ENCODE data around the gene AP1S1. TPM values are rescaled to one million over a fixed set of nuclear protein-coding genes. Genes with fewer than 3 reads are reported as not detected.

AP1S1 gene
- total and polyA plus RNA-seq, 9 of the 15 experiments (the other 6 are each of a cell fraction or from before 2014, with no cell fraction given), result 4.4 to 149 (median 89.4) TPM

GRCh38 chr7:101133621-101134398 is 20.5 kb upstream of the AP1S1 start (continued):
- TF ChIP-seq, protein P1, sequence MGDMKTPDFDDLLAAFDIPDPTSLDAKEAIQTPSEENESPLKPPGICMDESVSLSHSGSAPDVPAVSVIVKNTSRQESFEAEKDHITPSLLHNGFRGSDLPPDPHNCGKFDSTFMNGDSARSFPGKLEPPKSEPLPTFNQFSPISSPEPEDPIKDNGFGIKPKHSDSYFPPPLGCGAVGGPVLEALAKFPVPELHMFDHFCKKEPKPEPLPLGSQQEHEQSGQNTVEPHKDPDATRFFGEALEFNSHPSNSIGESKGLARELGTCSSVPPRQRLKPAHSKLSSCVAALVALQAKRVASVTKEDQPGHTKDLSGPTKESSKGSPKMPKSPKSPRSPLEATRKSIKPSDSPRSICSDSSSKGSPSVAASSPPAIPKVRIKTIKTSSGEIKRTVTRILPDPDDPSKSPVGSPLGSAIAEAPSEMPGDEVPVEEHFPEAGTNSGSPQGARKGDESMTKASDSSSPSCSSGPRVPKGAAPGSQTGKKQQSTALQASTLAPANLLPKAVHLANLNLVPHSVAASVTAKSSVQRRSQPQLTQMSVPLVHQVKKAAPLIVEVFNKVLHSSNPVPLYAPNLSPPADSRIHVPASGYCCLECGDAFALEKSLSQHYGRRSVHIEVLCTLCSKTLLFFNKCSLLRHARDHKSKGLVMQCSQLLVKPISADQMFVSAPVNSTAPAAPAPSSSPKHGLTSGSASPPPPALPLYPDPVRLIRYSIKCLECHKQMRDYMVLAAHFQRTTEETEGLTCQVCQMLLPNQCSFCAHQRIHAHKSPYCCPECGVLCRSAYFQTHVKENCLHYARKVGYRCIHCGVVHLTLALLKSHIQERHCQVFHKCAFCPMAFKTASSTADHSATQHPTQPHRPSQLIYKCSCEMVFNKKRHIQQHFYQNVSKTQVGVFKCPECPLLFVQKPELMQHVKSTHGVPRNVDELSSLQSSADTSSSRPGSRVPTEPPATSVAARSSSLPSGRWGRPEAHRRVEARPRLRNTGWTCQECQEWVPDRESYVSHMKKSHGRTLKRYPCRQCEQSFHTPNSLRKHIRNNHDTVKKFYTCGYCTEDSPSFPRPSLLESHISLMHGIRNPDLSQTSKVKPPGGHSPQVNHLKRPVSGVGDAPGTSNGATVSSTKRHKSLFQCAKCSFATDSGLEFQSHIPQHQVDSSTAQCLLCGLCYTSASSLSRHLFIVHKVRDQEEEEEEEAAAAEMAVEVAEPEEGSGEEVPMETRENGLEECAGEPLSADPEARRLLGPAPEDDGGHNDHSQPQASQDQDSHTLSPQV (IDR thresholded peaks at IDR 0.05), result no peak
- no peak for TF ChIP-seq HNRNPUL1 (IDR thresholded peaks at IDR 0.05; ENCODE audit: low read length)

- FAIRE-seq, result no peak
- CTCF ChIA-PET (ENCODE audit: low intra/inter-chr PET ratio), result no interaction called here
- POLR2A ChIA-PET, result interaction anchor here (0.5 to 3.1 kb wide), 5 partner anchors 10 to 34 kb away, joined by 3 to 13 read pairs (median 3); partner anchors contain the start of gene AP1S1
Measured at GRCh38 chr7:101134399-101134980, 19.8 kb upstream of the AP1S1 start.

More at GRCh38 chr7:101134399-101134980, 19.8 kb upstream of the AP1S1 start:
- BruUV-seq (replicated peaks), result no TSS peak
- DNase-seq (ENCODE audit: extremely low read depth in 1 of 4, low spot score in 3 of 4), result no peak
- Histone ChIP-seq H3K4me1 (replicated peaks in 1 of 2; ENCODE audit: control insufficient read depth in 2 of 2, insufficient read depth in 2 of 2, low read length in 2 of 2) (peaks cover 20 to 42% of the 10 kb centered on the region in 2 experiments), H3K27ac (ENCODE audit: extremely low read depth, low read depth, low read length) (no peak overlapping the region), H4K20me1 (replicated peaks; ENCODE audit: control insufficient read depth, insufficient read depth, low read length) (no peaks in the 10 kb centered on the region), H3K27me3 (ENCODE audit: control insufficient read depth in 2 of 2, insufficient read depth in 2 of 2, low read length in 2 of 2) (no peaks in the 10 kb centered on the region), H3K9me3 (replicated peaks; ENCODE audit: control insufficient read depth, insufficient read depth, low read depth, low read length) (no peaks in the 10 kb centered on the region), H2AFZ (ENCODE audit: low read depth, low read length) (no peak overlapping the region), H3K36me3 (ENCODE audit: control insufficient read depth, insufficient read depth, low read length) (no peaks in the 10 kb centered on the region), H3K79me2 (ENCODE audit: control insufficient read depth, insufficient read depth, low read length) (no peaks in the 10 kb centered on the region), H3K9ac (ENCODE audit: insufficient read depth in 1 of 2, low read depth in 2 of 2, low read length in 2 of 2) (no peak overlapping the region), H3K4me2 (ENCODE audit: insufficient read depth, low read length) (no peak overlapping the region), H3K4me3 (no peak overlapping the region), H3K9me1 (ENCODE audit: control insufficient read depth, insufficient read depth, low read length) (no peaks in the 10 kb centered on the region)
- no peak for ATAC-seq
- whole genome bisulfite sequencing (ENCODE audit: insufficient coverage, low coverage, missing lambda C conversion rate), result 57% methylated on average over 4 of the region's 6 CpGs
- intact Hi-C loops (cut with micrococcal nuclease), result no loop called here
- TF ChIP-seq FUS (optimal IDR thresholded peaks at IDR 0.05; ENCODE audit: low read depth, low read length) (no peak), ZNF780A (CRISPR knock-in tag; IDR thresholded peaks at IDR 0.05) (no peak), NR2C2 (CRISPR knock-in tag; IDR thresholded peaks at IDR 0.05) (no peak), NR2C2 (tag; IDR thresholded peaks at IDR 0.05) (no peak), SPI1 (IDR thresholded peaks at IDR 0.05; ENCODE audit: borderline replicate concordance, low read depth, low read length) (peak; percentile 85), SP2 (IDR thresholded peaks at IDR 0.05; ENCODE audit: extremely low read depth, low read depth, low read length, poor library complexity, severe bottlenecking) (no peak), ZNF384 (IDR thresholded peaks at IDR 0.05; ENCODE audit: low read depth, low read length) (peak; percentile 26; the same call in 1 of the 2 replicates), ATF3 (IDR thresholded peaks at IDR 0.05) (0 out of 2 replicates have a peak, but pooled peaks have one; percentile 16), ATF3 (CRISPR knock-in tag; conservative IDR thresholded peaks at IDR 0.05) (no peak), PTTG1 (tag; IDR thresholded peaks at IDR 0.05; ENCODE audit: low read depth) (no peak)
- in situ Hi-C loops (cut with MboI), result no loop called here
